ENCODE results near the gene PRELP.

The PRELP gene

DNA sequence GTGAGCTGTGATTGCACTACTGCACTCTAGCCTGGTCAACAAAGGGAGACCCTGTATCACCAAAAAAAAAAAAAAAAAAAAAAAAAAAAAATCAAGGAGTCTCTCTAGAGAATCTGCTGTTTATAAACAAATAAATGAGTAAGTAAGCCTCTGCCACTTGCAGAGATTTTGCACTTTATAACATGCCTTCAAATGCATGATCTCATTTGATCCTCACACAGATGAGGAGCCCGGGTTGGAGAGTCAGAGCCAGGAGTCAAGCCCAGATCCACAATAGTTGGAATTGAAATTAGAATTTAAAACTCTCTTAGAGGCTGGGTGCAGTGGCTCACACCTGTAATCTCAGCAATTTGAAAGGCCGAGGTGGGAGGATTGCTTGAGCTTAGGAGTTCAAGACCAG is 4.0 kb downstream of the PRELP start:
- no peak for DNase-seq

GRCh38 chr1:203480084-203480483 is 4.5 kb downstream of the PRELP start:
- DNase-seq: no peak

DNA sequence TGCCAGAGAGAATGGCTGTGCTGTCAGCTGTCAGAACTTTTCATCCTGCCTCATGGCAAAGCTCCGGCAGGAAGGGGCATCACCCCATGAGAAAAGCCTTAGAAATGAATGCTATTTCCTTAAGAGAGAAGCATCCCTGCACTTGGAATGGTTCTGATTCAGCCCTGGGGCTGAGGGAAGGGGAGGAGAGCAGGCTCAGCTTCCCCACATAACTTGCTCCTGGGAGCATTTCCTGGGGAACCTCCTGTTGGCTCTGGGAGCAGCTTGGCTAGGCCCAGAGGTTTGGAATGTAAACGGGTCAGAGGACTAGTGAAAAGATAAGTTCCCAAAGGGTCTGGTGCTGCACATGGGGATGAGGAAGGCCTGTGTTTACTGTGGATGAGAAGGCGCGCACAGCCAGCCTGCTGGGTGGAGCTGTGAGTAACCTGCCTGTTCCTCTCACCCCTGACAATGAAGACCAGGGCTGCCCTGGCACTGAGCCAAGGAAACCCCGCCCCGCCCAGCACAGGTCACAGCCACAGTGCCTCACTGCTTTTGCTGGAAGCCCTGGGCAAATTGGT is 5.0 kb downstream of the PRELP start:
- peak; percentile 16 for DNase-seq

DNA sequence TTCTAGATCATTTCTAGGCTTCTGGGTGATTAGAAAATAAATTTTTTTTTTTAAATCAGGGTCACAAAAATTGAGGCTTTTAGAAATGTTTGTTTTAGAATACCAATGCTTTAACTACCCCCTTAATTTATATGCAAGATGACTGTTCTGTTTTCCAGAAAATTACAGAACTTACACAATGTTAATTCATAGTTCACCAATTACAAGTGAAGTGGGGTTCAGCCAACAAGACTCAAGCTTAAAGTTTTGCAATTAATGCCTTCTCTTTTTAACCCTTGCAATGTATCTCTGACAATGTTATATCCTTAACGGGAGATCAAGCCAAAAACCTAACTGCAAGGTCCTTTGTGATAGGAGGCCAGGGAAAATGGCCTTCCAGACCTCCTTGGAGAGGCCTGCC is 5.6 kb downstream of the PRELP start:
- DNase-seq: no peak

DNA sequence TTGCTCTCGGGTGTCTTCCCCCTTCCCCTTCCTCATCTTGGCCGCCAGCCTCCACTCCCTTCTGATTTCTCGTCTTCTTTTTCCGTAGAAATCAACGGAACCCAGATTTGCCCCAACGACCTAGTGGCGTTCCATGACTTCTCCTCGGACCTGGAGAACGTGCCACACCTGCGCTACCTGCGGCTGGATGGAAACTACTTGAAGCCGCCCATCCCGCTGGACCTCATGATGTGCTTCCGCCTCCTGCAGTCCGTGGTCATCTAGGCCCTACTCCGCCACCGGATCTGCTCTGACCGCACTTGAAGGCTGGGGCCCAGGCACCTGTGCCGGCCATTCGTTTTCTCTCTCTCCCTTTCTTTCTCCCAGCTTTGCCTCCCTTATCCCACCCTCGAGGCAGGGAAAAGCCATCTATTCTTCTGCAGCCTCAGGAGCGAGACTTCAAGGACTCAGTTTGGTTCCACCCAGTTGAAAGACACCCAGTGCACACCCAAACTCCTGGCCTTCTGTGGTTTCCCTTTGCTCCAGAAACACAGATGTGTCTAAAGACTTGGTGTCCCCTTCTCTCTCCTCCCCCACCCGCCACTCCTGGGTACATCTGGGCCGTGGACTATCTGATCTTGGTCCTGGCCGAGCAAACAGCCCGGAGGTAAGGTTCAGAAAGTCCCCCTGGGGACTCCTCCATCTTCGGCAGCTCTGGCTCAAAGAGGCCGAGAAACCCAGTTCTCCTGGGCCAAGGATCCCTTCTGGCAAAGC is 11.2 kb downstream of the PRELP start:
- no peak for DNase-seq

- DNase-seq: no peak
Measured at GRCh38 chr1:203488539-203488938, 12.9 kb downstream of the PRELP start.

DNA sequence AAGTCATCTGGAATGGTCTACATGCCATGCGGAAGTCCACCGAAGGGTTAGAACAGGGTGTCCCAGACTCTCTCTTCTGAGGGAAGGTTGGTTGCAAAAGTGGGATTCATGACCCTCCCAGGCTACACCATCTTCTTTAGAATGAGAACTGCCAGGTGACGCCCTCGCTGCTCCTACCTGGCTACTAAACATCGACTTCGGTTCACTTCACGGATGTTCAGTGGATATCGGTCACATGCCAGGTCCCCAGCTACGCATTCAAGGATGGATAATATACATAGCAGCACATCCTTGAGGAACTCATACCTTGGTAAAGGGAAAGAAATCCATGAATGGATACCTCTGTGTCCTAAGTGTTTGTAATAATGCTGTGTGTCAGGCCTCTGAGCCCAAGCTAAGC is 15.0 kb downstream of the PRELP start:
- no peak for DNase-seq

DNA sequence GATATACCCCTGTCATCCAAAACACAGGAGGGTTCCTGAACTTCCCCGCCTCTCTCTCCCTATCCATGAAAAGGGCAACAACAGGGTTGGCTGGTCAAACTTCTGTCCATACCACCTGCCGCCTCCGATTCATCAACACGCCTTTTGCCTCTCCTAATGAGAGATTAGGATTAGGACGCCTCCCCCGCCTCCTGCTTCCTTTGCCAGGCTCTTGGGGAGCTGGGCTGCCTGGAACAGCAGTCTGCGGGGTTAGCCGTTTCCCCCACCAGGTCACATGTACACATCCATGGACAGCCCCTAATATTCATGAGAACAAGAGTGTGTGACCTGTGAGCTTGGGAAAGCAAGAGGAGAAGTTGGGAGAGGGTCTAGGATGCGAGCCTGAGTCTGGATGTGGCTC is 16.1 kb downstream of the PRELP start:
- no peak for DNase-seq

DNA sequence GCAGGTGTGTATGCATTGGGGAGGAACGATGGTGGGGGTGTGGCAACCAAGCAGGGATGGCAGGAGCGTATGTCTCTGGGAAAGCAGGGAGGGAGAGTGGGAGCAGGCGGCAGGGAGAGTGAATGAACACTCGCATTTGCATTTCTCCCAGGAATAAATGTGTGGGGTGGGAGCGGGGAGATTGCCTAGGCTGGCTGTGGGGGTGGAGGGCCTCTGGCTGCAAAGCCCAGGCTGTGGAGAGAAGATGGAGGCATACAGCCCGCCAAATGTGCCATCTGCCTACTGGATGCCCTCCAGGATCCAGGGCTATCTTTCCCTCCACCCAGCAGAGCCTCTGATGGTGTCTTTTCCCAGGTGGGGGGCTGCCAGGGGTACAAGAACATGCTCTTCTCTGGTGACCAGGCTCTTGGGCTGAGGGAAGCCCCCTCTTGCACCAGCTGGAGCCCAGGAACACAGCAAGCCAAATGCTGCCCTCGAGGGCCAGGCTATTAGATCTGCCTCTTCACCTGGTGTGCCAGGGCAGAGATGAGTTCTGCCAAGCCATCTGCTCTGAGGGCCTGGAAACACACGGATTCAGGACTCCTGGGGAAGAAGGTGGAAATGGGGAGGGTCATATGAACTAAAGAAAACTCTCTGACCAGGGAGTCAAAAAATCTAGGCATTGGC is 16.6 kb downstream of the PRELP start:
- DNase-seq: no peak

DNA sequence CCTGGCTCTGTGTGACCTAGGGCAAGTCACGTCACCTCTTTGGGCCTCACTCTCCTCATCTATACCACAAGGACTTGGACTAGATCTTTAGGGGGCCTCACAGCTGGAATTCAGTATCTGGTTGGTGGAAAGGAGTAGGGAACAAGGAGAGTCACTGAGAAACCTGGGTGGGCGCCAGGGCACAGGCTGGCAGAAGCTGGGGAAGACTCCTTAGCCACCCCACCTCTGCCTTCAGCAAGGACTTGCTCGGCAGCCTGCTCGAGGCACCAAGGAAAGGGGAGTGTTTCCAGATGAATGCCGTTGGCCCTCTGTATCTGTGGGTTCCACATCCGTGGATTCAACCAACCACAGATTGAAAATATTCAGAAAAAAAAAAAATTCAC is 17.1 kb downstream of the PRELP start:
- DNase-seq: no peak

DNA sequence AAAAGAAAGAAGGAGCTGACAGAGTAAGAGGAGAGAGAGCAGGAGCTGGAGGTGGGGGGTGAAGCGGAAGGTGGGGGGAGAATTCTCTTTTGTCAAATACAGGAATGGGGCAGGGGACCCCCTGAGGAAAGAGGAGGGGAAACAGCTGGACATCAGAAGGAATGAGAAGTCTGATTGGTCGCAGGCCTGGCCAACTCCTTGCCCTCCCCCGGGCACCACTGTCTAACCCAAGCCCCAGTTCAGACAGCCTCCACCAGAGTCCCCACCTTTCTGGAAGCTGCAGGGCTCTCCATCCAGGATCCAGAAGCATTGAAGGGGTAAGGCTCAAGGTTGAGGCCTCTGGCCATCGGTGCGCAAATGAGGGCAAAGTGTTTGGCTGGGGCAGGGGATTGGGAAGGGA is 18.3 kb downstream of the PRELP start, which contains the start of gene OPTC:
OPTC (plus strand) TSS at position 253 of the 400 bp plus-strand sequence. CDS start 1,853 bp downstream, outside the sequence.
- no peak for DNase-seq

GRCh38 chr1:203495845-203496244 is 20.2 kb downstream of the PRELP start:
- no peak for DNase-seq

GRCh38 chr1:203497269-203497777 is 21.7 kb downstream of the PRELP start:
- no peak for DNase-seq

DNA sequence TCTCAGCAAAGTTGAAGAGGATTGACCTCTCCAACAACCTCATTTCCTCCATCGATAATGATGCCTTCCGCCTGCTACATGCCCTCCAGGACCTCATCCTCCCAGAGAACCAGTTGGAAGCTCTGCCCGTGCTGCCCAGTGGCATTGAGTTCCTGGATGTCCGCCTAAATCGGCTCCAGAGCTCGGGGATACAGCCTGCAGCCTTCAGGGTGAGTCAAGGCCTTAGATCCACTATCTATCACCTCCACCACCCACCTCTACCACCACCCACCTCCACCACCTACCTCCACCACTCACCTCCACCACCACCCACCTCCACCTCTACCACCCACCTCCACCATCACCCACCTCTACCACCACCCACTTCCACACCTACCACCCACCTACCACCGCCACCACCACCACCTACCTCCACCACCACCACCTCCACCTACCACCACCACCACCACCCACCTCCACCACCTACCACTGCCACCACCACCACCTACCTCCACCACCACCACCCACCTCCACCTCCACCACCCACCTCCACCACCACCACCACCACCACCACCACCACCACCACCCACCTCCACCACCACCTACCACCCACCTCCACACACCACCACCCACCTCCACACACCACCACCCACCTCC is 24.2 kb downstream of the PRELP start:
- no peak for DNase-seq

DNA sequence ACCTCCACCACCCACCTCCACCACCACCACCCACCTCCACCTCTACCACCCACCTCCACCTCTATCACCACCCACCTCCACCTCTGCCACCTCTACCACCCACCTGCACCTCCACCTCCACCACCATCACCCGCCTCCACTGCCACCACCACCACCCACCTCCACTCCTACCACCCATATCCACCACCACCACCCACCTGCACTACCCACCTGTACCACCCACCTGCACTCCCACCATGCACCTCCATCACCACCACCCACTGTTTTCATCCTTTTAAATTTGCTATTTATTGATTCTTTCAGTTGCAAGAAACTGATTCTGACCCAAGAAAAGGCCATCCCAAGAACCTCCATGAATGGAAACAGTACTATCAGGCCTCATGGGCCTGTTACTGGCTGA is 24.7 kb downstream of the PRELP start:
- DNase-seq: no peak

GRCh38 chr1:203503836-203504235 is 28.2 kb downstream of the PRELP start:
- DNase-seq: no peak

DNA sequence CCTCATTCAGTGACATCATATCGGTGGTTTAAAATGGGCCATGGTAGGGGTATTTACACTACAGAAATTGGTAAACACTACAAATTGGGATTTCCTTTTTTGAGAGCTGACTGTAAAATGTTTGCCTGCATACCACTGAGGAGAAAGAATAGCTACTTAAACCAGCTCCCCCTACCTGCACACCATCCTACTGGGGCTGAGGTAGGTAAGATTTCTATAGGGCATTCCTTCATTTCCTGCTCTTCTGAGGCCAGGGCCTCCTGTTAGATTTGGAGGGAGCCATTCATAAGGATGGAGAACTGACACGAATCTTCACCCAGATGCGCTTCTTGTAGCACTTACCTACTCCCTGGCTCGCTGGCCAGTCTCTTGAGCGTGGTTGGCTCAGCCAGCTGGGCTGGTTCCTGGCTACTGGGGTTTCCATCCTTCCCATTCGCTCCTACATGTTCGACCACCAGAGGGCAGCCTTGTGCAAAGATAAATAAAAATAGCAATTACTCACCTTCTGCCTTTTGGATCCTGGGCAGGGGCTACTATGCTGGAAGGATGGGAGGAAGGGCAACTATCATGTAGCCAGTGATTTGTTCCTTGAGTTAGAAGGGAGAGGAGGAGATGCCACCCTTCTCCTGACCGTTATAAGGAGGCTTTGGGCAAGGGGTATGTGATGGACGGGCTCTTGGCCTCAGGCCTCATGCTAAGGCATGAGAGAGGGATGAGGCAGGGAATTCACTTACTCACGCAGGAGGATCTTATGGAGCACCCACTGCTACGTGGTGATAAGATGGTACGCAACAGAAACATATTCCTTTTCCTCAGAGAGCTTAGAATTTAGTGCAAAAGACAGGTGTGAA is 29.0 kb downstream of the PRELP start:
- peak; percentile 80 for DNase-seq

DNA sequence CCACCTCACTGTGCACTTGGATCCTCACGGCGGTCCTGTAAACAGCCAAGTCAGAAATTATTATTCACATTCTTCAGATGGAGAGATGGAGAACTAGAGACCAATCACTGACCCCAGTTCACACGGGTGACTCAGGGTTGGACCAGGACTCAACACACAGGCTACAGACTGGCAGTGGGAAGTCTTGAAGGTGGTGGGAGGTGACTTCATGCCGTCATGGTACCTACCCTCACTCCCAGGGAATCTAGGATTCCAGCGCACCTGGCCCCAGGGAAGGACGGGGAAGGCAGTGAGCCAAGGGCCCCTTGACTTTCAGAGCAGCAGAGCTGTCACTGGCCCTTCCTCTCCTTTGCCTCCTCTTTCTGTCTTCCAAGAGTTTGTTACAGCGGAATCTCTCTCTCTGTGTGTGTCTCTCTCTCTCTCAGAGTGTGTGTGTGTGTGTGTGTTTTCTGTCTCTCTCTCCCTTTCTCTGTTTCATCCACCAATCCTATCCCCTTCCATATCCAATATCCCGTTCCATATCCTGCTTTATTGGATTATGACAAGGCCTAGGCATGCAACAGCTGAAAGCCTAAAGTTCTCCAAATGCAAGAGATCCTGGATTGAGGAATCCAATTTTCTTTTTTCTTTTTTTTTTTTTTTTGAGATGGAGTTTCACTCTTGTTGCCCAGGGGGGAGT is 30.1 kb downstream of the PRELP start:
- DNase-seq: no peak

DNA sequence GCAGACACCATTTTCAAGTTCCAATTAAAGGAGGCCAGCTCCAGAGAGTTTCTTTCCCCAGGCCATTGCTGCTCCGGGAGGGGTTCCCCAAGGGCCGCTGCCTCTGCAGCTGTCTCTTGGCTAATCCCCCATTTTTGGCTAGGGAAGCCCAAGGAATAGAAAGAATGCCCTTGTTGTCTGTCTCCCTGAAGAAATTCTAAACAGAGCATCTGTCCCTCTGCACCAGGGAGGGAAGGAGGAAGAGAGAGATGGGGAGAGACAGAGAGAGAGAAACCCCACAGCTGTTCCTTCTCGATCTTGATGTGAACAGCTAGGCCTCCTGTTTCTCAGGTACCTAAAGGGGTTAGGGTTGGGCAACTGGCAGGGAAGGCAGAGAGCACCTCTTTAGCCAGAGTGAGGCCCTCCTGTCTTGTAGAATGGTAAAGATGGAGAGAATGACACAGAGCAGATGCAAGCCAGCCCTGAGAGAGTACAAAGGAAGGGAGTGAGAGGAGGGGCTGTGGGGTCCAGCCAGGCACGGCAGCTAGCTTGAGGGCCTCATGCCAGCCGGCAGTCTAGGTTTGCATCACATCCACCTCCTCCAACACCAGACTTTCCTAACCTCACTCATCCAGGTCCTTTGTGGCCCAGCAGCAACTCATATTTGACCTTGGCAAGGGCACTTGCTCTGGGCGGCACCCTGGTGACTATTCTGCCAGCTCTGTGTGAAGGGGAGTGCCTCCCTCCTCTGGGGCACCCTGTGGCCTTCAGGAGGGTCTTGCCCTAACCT is 31.4 kb downstream of the PRELP start:
- no peak for DNase-seq

DNA sequence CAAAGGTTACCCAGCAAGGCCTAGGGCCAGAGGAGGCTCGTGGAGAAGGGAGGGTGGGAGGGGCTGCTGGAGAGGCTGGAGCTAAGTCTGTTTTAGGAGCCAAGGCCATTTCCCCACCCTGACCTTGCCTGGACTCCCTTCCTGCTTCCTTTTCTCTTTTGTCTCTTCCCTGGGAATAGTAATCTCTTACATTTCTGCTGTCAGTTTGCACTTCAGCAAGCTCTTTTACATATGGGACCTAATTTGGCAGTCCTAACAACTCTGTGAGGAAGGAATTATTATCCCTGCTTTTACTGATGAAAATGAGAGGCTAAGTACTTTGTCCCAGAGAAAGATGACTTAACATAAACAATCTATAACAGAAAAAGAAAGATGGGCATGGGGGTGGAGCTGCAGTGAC is 32.2 kb downstream of the PRELP start:
- no peak for DNase-seq

GRCh38 chr1:203508463-203509073 is 33.0 kb downstream of the PRELP start:
- DNase-seq: no peak
